Fibroblast of the aortic adventitia (primary cell): ENCODE measurements around the gene EPB41L2. TPM values are rescaled to one million over a fixed set of nuclear protein-coding genes. Genes with fewer than 3 reads are reported as not detected.

Experiments used
- DNase-seq: peaks from one replicate; pipeline ENCODE4 v3.0.0-alpha.2; 2010; ENCODE audit warnings: low read depth
- H3K4me3 ChIP-seq: 2 replicates; pipeline ENCODE4 v1.5.1; 2011; ENCODE audit warnings: low read depth, mild to moderate bottlenecking, control low read depth, low read length, moderate library complexity
- total RNA-seq: library from RNA; depleted of rRNA; stranded (reverse); fragments of >200 nt; gene quantifications from 2 replicates; pipeline ENCODE4 v1.2.3, GENCODE V29; 2012; ENCODE audit warnings: low replicate concordance
- TF ChIP-seq, protein P1 (sequence below): IDR thresholded peaks from 2 replicates; pipeline ENCODE4 v1.5.1; 2011; ENCODE audit warnings: mild to moderate bottlenecking, low read length, control low read depth, inconsistent platforms; ENCODE audit not compliant: insufficient read depth

The EPB41L2 gene
- total RNA-seq, 1 donor: 117 TPM

DNA sequence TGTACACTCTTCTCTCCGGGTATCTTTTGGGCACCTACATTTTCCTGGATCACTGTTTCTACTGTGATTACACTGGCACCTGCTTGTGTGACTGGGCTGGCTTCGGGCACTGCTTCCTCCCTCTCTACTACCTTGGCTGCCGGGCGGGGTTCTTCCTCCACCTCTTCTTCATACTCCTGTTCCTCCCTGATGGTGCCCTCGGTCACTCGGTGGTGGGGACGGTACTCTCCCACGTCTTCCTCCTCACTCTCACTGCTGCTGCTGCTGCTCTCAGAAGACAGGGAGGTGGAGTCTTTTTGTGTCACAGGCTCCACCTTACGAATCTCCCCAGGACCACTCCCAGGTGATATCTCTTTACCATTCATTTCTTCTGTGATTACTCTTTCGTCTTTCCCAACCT is 193.4 kb downstream of the EPB41L2 start:
- DNase-seq: no peak
- no peak overlapping the region for H3K4me3 ChIP-seq
- TF ChIP-seq, protein P1, sequence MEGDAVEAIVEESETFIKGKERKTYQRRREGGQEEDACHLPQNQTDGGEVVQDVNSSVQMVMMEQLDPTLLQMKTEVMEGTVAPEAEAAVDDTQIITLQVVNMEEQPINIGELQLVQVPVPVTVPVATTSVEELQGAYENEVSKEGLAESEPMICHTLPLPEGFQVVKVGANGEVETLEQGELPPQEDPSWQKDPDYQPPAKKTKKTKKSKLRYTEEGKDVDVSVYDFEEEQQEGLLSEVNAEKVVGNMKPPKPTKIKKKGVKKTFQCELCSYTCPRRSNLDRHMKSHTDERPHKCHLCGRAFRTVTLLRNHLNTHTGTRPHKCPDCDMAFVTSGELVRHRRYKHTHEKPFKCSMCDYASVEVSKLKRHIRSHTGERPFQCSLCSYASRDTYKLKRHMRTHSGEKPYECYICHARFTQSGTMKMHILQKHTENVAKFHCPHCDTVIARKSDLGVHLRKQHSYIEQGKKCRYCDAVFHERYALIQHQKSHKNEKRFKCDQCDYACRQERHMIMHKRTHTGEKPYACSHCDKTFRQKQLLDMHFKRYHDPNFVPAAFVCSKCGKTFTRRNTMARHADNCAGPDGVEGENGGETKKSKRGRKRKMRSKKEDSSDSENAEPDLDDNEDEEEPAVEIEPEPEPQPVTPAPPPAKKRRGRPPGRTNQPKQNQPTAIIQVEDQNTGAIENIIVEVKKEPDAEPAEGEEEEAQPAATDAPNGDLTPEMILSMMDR: no peak

- H3K4me3 ChIP-seq: no peak overlapping the region
- DNase-seq: no peak
- TF ChIP-seq, protein P1: no peak
Measured at GRCh38 chr6:130865793-130866192, 197.3 kb downstream of the EPB41L2 start.

- no peak overlapping the region for H3K4me3 ChIP-seq
- no peak for DNase-seq
- TF ChIP-seq, protein P1: no peak
Measured at GRCh38 chr6:130864344-130864743, 198.7 kb downstream of the EPB41L2 start.

GRCh38 chr6:130863415-130864230 is 199.4 kb downstream of the EPB41L2 start:
- TF ChIP-seq, protein P1: no peak
- no peak overlapping the region for H3K4me3 ChIP-seq
- DNase-seq: no peak

GRCh38 chr6:130862370-130862769 is 200.7 kb downstream of the EPB41L2 start:
- no peak for DNase-seq
- TF ChIP-seq, protein P1: no peak
- no peak overlapping the region for H3K4me3 ChIP-seq

- no peak for DNase-seq
- H3K4me3 ChIP-seq: no peak overlapping the region
- TF ChIP-seq, protein P1: no peak
Measured at GRCh38 chr6:130859161-130859867, 203.7 kb downstream of the EPB41L2 start.
